NCI-H1436 (cell line): ENCODE data around the gene NAV2.
A peak's percentile ranks its signal among the peaks of the same experiment; 100 is the strongest.

ENCODE experiments used
- DNase-seq: peaks from one replicate; lab custom pipeline; 2025; lab: John Stamatoyannopoulos, UW

Gene NAV2

DNA sequence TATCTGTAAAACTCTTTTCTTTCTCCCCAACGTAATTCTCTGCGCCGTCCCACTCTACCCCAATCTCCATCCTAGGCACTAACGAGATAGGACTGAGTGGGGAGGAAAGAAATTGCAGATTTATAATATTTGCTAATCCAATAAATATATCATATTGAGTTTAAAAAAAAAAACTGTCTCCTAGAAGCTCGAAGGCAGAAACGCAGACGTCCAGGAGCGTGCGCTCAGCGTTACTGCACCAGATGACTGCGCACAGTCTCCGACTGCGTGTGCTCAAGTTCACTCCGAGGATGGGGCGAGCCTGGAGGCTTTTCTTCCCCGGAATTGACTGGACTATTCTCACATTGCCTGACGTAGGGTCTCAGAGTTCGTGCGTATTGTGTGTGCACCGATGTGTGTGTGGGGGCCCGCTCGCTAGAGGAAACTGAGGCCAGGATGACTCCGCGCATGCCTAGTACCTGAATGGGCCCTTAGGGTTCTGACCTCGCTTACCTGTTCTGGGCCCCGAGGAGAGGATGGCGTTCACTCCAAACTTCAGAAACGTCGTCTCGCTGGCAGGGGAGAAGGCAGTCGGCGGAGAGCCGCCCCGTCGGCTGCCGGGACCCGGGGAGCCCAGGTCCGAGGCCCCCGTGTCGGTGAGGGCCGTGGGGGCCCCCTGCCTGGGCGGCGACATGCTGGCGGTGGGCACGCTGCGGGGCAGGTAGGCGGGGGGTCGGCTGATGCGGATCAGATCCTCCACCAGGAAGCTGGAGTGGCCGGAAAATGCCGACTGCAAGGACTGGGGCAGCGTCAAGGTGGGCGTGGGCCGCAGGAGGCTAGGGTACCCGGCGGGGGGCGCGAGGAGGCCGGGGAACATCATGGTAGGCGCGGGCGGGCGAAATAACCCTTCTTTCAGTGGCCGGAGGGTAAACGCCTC, 447.1 kb downstream of the NAV2 start:
- DNase-seq: peak; percentile 25

DNA sequence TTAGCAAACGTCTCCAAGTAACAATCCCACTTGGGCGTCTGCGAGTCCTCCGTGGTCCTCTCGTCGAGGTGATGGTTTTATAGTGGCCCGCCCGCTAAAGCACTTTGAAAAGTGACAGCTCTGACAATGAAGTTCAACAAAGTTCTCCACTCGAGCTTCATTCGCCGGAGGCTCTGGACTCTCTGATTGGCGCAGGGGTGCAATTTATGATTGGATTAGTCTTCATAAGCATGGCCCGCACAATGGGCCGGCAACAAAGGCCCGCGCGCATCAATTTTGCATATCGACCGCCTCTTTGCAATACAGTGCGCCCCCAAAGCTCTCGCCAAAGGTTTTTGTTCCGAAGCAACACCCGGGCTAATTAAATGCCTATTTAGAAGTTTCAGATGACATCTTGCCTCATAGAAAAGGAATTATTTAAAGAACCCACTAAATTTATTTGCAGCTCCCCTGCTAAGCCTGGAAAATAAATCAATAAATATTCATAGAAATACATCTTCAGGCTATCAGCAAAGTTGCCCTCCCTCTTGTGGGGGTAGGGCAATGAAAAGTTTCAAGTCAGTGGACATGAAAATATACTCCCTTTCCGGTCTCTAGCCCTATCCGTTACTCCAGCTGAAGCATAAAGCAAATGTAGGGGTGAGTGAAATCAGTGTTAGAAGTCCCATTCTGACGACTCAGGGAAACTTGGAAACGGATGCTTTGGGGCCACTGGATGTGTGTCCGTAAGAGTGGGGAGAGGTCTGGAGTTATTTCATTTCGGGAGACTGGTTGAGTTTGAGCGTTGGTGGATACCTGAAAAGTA, 448.0 kb downstream of the NAV2 start, which contains the start of gene DBX1:
TSS of gene DBX1 (minus strand) at position 51 of the 805 bp plus-strand sequence. CDS start 151 bp downstream, outside the sequence.
- no peak for DNase-seq

DNA sequence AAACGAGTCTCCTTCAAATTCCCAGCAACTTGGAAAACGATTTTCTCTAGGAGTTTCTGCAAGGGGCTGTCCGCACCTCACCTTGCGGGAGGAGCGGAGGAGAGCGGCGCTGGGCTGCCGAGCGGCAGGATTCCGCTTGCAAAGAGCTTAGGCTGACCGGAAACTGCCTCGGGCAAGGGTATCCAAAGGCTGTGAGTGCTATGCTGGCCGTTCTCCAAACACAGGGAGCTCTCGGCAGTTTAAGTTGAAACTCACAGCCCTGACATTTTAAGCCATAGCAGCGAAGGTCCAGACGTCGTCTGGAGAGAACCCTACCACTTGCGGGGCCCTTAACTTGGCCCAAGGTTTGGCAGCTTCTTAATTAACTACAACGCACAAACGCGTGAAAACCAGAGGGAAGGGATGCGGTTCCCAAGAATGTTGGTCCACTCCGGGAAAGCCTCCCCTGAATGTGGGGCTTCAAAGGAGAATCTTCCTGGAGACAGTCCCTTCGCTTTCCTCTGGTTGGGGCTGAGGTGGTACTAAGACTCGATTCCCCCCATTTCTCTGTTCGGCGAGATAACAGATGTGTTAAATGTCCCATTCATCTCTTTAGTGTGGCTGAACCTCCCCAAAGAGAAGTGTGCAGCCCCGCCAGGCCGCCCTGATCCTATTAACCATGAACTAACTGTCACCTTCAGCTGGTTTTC, 448.7 kb downstream of the NAV2 start:
- no peak for DNase-seq

DNA sequence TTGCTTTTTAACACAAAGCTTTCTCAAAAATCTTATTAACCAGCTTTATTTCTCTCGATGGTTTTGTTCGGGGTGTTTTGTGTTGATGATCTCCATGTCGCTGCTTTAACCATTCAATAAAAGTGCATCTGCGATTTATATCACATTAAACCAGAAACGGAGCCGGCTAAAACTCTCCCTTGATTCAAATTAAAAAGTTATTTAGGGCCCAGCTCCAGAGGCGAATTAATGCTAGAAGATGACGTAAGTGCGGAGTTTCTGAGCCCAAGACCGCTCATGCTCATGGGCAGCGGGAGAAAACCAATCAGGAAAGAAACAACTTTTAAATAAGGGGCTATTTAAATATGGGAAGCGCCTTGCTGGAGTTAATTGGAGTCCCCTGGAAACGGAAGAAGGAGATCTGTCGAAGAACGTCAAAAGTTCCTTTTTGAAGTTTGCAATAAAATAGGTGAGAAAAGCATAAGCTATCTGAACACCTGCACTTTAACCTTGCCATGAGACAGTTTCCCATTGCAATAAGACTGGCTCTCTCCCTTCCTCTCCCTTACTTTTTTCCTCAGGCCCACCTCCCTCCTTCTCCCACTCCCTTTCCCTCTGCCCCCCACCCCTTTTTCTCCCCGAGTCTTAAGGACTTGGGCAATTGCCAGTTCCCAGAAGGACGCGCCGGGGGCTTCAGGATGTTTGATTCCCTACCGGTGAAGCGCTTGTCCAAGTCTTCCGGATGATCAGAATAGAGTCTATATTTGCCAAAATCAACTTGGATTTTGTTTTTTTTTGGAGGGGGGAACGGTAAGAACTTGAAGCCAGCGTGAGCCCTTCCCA, 449.5 kb downstream of the NAV2 start:
- DNase-seq: no peak

DNA sequence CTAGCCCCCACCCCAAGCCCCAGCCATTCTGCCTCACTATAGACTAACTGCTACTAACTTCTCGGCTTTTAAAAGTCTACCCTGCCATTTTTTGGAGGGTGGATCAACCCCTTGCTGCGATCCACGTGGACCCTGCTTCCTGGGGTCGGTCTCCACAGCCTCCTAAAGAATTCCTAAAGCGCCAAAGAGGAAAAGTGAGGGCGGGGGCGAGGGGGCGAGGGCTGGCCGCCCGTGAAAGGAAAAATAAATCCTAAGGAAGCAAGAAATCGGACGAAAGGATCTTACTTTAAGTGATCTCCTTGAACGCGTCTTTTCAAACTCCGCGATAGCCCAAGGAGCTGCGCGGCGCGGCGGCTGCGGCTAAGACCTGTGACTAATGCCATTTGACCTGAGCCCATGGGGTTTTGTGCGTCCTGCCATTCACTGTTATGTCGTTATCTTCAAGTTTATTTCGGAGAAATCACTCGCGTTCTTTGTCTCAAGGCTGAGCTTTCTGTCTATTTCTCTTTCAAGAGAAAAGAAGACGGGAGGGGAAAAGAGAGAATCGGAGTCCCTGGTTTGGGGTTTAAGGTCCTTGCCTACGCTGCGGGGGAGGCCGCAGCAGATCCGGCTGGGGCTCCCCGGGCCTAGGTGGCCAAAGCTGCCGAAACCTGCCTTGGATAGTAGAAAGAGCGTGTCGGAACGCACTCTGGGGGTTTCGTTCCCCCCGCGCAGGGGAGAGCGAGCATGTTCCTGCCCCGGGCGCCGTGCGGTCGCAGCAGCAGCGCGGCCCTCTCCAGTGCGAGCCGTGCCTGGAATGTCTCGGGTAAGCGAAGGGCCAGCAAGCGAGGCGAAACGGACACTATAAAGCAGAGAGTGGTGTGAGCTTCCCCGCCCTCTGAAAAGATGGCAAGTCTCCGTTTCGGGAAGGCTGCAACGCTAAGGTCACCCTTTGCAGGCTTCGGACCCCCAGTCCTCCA, 450.5 kb downstream of the NAV2 start:
- no peak for DNase-seq

DNA sequence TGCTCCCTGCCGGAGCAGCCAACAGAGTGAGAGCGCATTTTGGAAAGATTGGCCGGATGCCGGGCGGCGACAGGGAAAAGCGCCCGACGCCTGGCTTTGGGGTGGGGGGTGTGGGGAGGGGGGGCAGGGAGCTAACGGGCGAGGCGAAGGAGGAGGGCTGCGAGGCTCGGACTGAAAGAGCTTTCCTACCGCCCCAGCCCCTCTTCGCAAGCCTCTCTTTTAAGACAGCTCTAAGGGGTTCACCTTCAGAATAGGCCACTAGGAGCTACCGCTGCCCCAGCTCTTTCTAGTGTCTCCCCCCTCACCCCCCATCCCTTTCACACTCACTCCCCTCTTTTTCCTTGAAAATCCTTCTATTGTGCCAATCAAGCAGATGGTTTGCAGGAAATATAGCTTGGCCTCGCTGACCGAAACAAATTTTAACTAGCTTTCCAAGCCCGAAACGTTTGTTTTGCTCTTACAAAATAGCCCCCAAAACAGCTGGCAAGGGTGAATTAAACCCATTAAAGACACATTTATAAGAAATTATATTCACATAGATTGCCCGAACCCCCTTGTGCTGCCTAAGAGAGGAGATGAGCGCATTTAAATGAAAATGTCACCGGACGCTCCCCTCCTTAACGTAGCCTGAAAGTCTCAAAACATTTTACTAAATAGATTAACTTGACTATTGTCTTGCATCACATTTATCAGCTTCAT, 451.3 kb downstream of the NAV2 start:
- DNase-seq: no peak
